K562 (cell line): ENCODE measurements around the gene WDR1. TPM values are rescaled to one million over a fixed set of nuclear protein-coding genes. Genes with fewer than 3 reads are reported as not detected.

Experiments used
- ATAC-seq: fragments of 200-7000 bp; cut with Tn5 transposase; 3 replicates; pipeline ENCODE4 v1.9.1; 2020; ENCODE audit warnings: moderate library complexity
- BruUV-seq: library from RNA; stranded (reverse); fragments of 400-500 nt; replicated peaks from 2 replicates; lab custom pipeline; 2021; lab: Mats Ljungman, UMichigan
- CTCF ChIA-PET: fragments of 300-600 bp; formaldehyde crosslinking; extraction: SDS; loops from one replicate; lab custom pipeline; 2021; ENCODE audit warnings: low intra/inter-chr PET ratio; lab: Yijun Ruan, JAX
- POLR2A ChIA-PET: fragments of 300-600, 350-650 bp; sonication (Branson Sonifier 250); formaldehyde crosslinking; extraction: SDS; loops from one replicate; lab custom pipeline; 2021; ENCODE audit warnings: antibody characterized with exemption, inconsistent platforms; lab: Yijun Ruan, JAX
- DNase-seq, 4 experiments: peaks; one replicate each; pipeline versions ENCODE4 v3.0.0 to v3.0.0-alpha.2; 2011 to 2018; ENCODE audit warnings: low spot score in 3 of 4, mixed read lengths in 3 of 4; ENCODE audit errors: extremely low read depth in 1 of 4
- FAIRE-seq: peaks from 2 replicates; lab custom pipeline; 2011; peaks lifted over from hg19 to GRCh38; lab: Jason Lieb, UNC
- H2AFZ ChIP-seq: 2 replicates; pipeline ENCODE4 v1.6.0; 2011; ENCODE audit warnings: low read depth, low read length, control low read depth, inconsistent platforms
- H3K27ac ChIP-seq: fragments of 200-600 bp; 3 replicates; pipeline ENCODE4 v1.8.0; 2011; ENCODE audit warnings: low read depth, mild to moderate bottlenecking, control low read depth, inconsistent platforms, low read length, moderate library complexity, mixed read lengths; ENCODE audit errors: extremely low read depth
- H3K27me3 ChIP-seq, 2 experiments: fragments of 300-600 bp in 1 of 2; 2 replicates in 1 of 2; 3 replicates in 1 of 2; pipeline versions ENCODE4 v1.6.0 to v1.8.0; 2011; ENCODE audit warnings: inconsistent platforms in 2 of 2, low read length in 2 of 2, mild to moderate bottlenecking in 1 of 2, mixed read lengths in 1 of 2, moderate library complexity in 1 of 2; ENCODE audit not compliant: control insufficient read depth in 2 of 2, insufficient read depth in 2 of 2
- H3K36me3 ChIP-seq: fragments of 300-600 bp; 3 replicates; pipeline ENCODE4 v1.8.0; 2011; ENCODE audit warnings: mild to moderate bottlenecking, low read length, inconsistent platforms; ENCODE audit not compliant: control insufficient read depth, insufficient read depth
- H3K4me1 ChIP-seq, 2 experiments: fragments of 200-600 bp in 1 of 2; replicated peaks in 1 of 2; 2 replicates in 1 of 2; 3 replicates in 1 of 2; pipeline versions ENCODE4 v1.5.1 to v1.8.0; 2011; ENCODE audit warnings: inconsistent platforms in 2 of 2, low read length in 2 of 2, mild to moderate bottlenecking in 1 of 2, mixed read lengths in 1 of 2, moderate library complexity in 1 of 2; ENCODE audit not compliant: control insufficient read depth in 2 of 2, insufficient read depth in 2 of 2
- H3K4me2 ChIP-seq: 2 replicates; pipeline ENCODE4 v1.6.1; 2011; ENCODE audit warnings: low read length, control low read depth, inconsistent platforms, mixed read lengths; ENCODE audit not compliant: insufficient read depth
- H3K4me3 ChIP-seq: fragments of 200-600 bp; sonication (generic), shearing (Covaris generic); 2 replicates; pipeline ENCODE4 v1.5.1; 2016; ENCODE audit warnings: control low read depth, inconsistent platforms
- H3K79me2 ChIP-seq: fragments of 200-600 bp; 3 replicates; pipeline ENCODE4 v1.8.0; 2011; ENCODE audit warnings: low read length, inconsistent platforms; ENCODE audit not compliant: control insufficient read depth, insufficient read depth
- H3K9ac ChIP-seq, 2 experiments: 2 replicates each; pipeline versions ENCODE4 v1.6.0 to v1.6.1; 2011; ENCODE audit warnings: low read depth in 2 of 2, low read length in 2 of 2, control low read depth in 1 of 2, inconsistent platforms in 1 of 2, mild to moderate bottlenecking in 1 of 2, mixed read lengths in 1 of 2; ENCODE audit not compliant: insufficient read depth in 1 of 2
- H3K9me1 ChIP-seq: one replicate; pipeline ENCODE4 v1.6.0; 2011; ENCODE audit warnings: inconsistent platforms, mild to moderate bottlenecking, low read length, moderate library complexity; ENCODE audit not compliant: control insufficient read depth, insufficient read depth
- H3K9me3 ChIP-seq: replicated peaks from 2 replicates; pipeline ENCODE4 v1.5.1; 2011; ENCODE audit warnings: low read depth, low read length, inconsistent platforms; ENCODE audit not compliant: control insufficient read depth, insufficient read depth
- H4K20me1 ChIP-seq: replicated peaks from 2 replicates; pipeline ENCODE4 v1.6.1; 2011; ENCODE audit warnings: low read length, inconsistent platforms, mixed read lengths; ENCODE audit not compliant: control insufficient read depth, insufficient read depth
- CLOCK ChIP-seq: fragments of 250-450 bp; sonication (Bioruptor Pico); IDR thresholded peaks from 2 replicates; pipeline ENCODE4 v1.4.0; 2020; ENCODE audit warnings: mild to moderate bottlenecking, moderate library complexity, borderline replicate concordance
- HSF4 ChIP-seq: fragments of 250-450 bp; sonication (Bioruptor Pico); IDR thresholded peaks from 2 replicates; pipeline ENCODE4 v2.1.2; 2022; ENCODE audit warnings: mild to moderate bottlenecking, moderate library complexity, borderline replicate concordance
- MTA3 ChIP-seq: fragments of 450-650 bp; formaldehyde crosslinking; IDR thresholded peaks from 2 replicates; pipeline ENCODE4 v1.6.1; 2017; ENCODE audit warnings: mild to moderate bottlenecking, borderline replicate concordance
- POLR2G ChIP-seq: fragments of 200-400 bp; formaldehyde crosslinking; IDR thresholded peaks from 2 replicates; pipeline ENCODE4 v1.6.1; 2017; ENCODE audit warnings: low read depth, mild to moderate bottlenecking, antibody characterized with exemption, low read length, moderate library complexity
- WHSC1 ChIP-seq: IDR thresholded peaks from one replicate; pipeline ENCODE4 v1.6.1; 2012; ENCODE audit warnings: low read length, control low read depth, inconsistent platforms
- ZNF449 ChIP-seq: fragments of 250-450 bp; sonication (Bioruptor Pico); IDR thresholded peaks from 2 replicates; pipeline ENCODE4 v1.8.0; 2022; ENCODE audit warnings: moderate library complexity, mild to moderate bottlenecking, inconsistent platforms
- WGBS: fragments of 100-300 bp; shearing (Covaris generic); methylation state at CpG from one replicate; pipeline ENCODE4 v1.1.6; 2016; ENCODE audit warnings: low coverage, mixed read lengths; ENCODE audit not compliant: insufficient coverage; ENCODE audit errors: missing lambda C conversion rate; 5-methylcytosine and 5-hydroxymethylcytosine counted together
- in situ Hi-C: fragments of 300-500 bp; cut with MboI; formaldehyde crosslinking; loops from 4 replicates; pipeline ENCODE4 v1.15.0; 2018; ENCODE audit warnings: inconsistent platforms, mixed read lengths
- intact Hi-C: fragments of 100-400 bp; cut with micrococcal nuclease; formaldehyde crosslinking; loops from 2 replicates; pipeline ENCODE4 v1.14.2; 2022
- polyA plus RNA-seq, 8 experiments: library from polyadenylated mRNA; depleted of rRNA in 4 of 8; stranded (reverse) in 5 of 8; unstranded in 3 of 8; fragments of >200 nt; fragmentation: Nextera tagmentation in 2 of 8; fragmentation: Illumina TruSeq in 1 of 8; extraction: Ambion mirVana in 2 of 8; extraction: Trizol in 1 of 8; gene quantifications; 2 replicates each; pipeline versions ENCODE4 v1.2.1 to v1.2.3, GENCODE V29; 2011 to 2014; ENCODE audit warnings: inconsistent platforms in 1 of 8, missing spikeins in 1 of 8
- total RNA-seq, 7 experiments: library from RNA; depleted of rRNA in 6 of 7; stranded (reverse); fragments of >200 nt in 6 of 7; fragmentation: Illumina TruSeq in 2 of 7; extraction: Trizol in 2 of 7; gene quantifications; 2 replicates each; pipeline versions ENCODE4 v1.2.1 to v1.2.3, GENCODE V29; 2011 to 2021; ENCODE audit warnings: low replicate concordance in 1 of 7

Gene WDR1
- total and polyA plus RNA-seq, 9 of the 15 experiments (the other 6 are each of a cell fraction or from before 2014, with no cell fraction given), result 16.1 to 213 (median 125) TPM

- no peak overlapping the region for H3K4me2 ChIP-seq
- ATAC-seq (no peak), FAIRE-seq (no peak), DNase-seq (no peak)
- H3K4me3 ChIP-seq, result no peak overlapping the region
- 88% methylated on average over 1 of the region's 1 CpG for WGBS
- H3K9ac ChIP-seq, result no peak overlapping the region
- H4K20me1 ChIP-seq, result no peaks in the 10 kb centered on the region
- BruUV-seq, result no TSS peak
- ChIA-PET CTCF (interaction anchor here (1.9 to 4.0 kb wide), 2 partner anchors 240 to 241 kb away, joined by 6 to 36 read pairs; no protein-coding TSS in a partner anchor), POLR2A (interaction anchor here (0.6 to 2.8 kb wide), 3 partner anchors 11 to 242 kb away, joined by 3 to 9 read pairs (median 3); no protein-coding TSS in a partner anchor)
- H3K27ac ChIP-seq, result no peak overlapping the region
- H3K27me3 ChIP-seq, result no peaks in the 10 kb centered on the region
- H3K4me1 ChIP-seq, result peaks cover 0 to 46% of the 10 kb centered on the region in 2 experiments; a peak in 4 of 5 replicates
- in situ Hi-C loops (loop anchor here (5.0 to 25.0 kb wide), 2 partner anchors 384 to 1249 kb away; no protein-coding TSS in a partner anchor), intact Hi-C loops (no loop called here)
- H3K79me2 ChIP-seq, result no peaks in the 10 kb centered on the region
- no peak for TF ChIP-seq MTA3
- TF ChIP-seq POLR2G, result no peak
- no peak for TF ChIP-seq HSF4 (CRISPR knock-in tag)
- H3K9me1 ChIP-seq, result no peaks in the 10 kb centered on the region
- no peaks in the 10 kb centered on the region for H3K9me3 ChIP-seq
- no peaks in the 10 kb centered on the region; the same call in 2 of the 3 replicates for H3K36me3 ChIP-seq
- no peak overlapping the region for H2AFZ ChIP-seq
Observed at GRCh38 chr4:10163296-10163695, 46.7 kb upstream of the WDR1 start.

- in situ Hi-C loops, result loop anchor here (5.0 to 25.0 kb wide), 2 partner anchors 385 to 1250 kb away; no protein-coding TSS in a partner anchor
- H3K79me2 ChIP-seq, result no peaks in the 10 kb centered on the region
- H3K4me3 ChIP-seq, result no peak overlapping the region
- no peaks in the 10 kb centered on the region for H3K27me3 ChIP-seq
- peak overlapping the region; percentile 48 for H2AFZ ChIP-seq
- WGBS, result 73% methylated on average over 7 of the region's 7 CpGs
- no peak overlapping the region for H3K4me2 ChIP-seq
- no TSS peak for BruUV-seq
- H3K9me1 ChIP-seq, result no peaks in the 10 kb centered on the region
- H3K27ac ChIP-seq, result no peak overlapping the region
- no peak for DNase-seq
- peak; percentile 37 for TF ChIP-seq WHSC1
- no peak for TF ChIP-seq ZNF449 (CRISPR knock-in tag)
- TF ChIP-seq CLOCK, result no peak
- TF ChIP-seq, all 486 proteins: peak for 1
- ChIA-PET CTCF (interaction anchor here (1.9 to 2.9 kb wide), 2 partner anchors 242 to 387 kb away, joined by 6 to 17 read pairs; no protein-coding TSS in a partner anchor), POLR2A (interaction anchor here (0.6 to 0.9 kb wide), 3 partner anchors 12 to 243 kb away, joined by 3 to 5 read pairs (median 4); no protein-coding TSS in a partner anchor)
- no peak for FAIRE-seq
- Histone ChIP-seq H4K20me1 (no peaks in the 10 kb centered on the region), H3K9me3 (no peaks in the 10 kb centered on the region), H3K4me1 (peaks cover 0 to 41% of the 10 kb centered on the region in 2 experiments; a peak in 3 of 5 replicates), H3K9ac (no peak overlapping the region), H3K36me3 (no peaks in the 10 kb centered on the region; the same call in 2 of the 3 replicates)
- no peak for ATAC-seq
- intact Hi-C loops, result no loop called here
Observed at GRCh38 chr4:10162341-10163000, 45.9 kb upstream of the WDR1 start.
